ENCODE data around the gene MRGPRX1.

DNA sequence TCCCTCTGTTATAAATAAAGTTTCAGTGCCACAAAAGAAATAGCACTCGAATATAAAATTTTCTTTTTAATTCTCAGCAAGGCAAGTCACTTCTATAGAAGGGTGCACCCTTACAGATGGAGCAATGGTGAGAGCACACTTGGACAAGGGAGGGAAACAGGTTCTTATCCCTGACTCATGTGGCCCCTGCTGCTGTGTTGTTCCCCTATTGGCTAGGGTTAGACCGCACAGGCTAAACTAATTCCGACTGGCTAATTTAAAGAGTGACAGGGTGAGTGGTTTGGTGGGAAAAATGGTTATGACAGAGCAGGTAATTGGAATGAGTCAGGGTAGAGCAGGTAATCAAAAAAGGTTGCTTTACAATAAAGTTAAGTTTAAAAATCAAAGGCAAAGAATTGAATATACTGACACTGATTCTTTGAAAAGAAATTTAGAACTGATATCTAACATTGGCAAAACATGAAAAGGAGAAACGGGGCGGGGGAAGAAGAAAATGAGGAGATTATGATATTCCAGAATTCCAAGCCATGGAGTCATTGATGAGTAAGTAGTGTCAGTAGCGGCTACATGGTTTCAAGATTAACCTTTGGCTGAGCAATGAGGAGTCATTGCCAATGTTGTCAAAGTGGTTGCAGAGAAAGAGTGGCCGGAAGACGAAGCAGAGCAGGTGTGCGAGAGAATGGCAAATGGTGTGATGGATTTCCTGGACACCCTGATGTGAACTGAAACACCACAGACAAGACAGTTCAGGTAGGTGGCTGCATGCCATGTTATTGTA lies 48.4 kb upstream of the MRGPRX1 start:
- TF ChIP-seq, protein P1, sequence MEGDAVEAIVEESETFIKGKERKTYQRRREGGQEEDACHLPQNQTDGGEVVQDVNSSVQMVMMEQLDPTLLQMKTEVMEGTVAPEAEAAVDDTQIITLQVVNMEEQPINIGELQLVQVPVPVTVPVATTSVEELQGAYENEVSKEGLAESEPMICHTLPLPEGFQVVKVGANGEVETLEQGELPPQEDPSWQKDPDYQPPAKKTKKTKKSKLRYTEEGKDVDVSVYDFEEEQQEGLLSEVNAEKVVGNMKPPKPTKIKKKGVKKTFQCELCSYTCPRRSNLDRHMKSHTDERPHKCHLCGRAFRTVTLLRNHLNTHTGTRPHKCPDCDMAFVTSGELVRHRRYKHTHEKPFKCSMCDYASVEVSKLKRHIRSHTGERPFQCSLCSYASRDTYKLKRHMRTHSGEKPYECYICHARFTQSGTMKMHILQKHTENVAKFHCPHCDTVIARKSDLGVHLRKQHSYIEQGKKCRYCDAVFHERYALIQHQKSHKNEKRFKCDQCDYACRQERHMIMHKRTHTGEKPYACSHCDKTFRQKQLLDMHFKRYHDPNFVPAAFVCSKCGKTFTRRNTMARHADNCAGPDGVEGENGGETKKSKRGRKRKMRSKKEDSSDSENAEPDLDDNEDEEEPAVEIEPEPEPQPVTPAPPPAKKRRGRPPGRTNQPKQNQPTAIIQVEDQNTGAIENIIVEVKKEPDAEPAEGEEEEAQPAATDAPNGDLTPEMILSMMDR (IDR thresholded peaks at IDR 0.05) = no peak
- no peak for TF ChIP-seq ZFX (IDR thresholded peaks at IDR 0.05; ENCODE audit: borderline replicate concordance)

All from 22Rv1 (cell line).